Prostate gland (tissue), 2 donors: ENCODE data around the gene WSB1. TPM values are rescaled to one million over a fixed set of nuclear protein-coding genes. Genes with fewer than 3 reads are reported as not detected.

Experiments used
- DNase-seq: peaks from one replicate; pipeline ENCODE4 v3.0.0-alpha.2; 2019; ENCODE audit warnings: low spot score
- H3K27ac ChIP-seq, 2 donors: fragments of 200-600 bp; sonication (generic); 2 replicates each; pipeline ENCODE4 v1.5.1; 2017 to 2019
- H3K27me3 ChIP-seq: fragments of 200-600 bp; sonication (generic); replicated peaks from 2 replicates; pipeline ENCODE4 v1.5.1; 2019; ENCODE audit not compliant: insufficient read depth
- H3K36me3 ChIP-seq, 2 donors: fragments of 200-600 bp; sonication (generic); 1 replicate in 1 of 2; 2 replicates in 1 of 2; pipeline versions ENCODE4 v1.5.1 to v1.8.1; 2017 to 2019
- H3K4me1 ChIP-seq: fragments of 200-600 bp; sonication (generic); replicated peaks from 2 replicates; pipeline ENCODE4 v1.5.1; 2019
- H3K4me3 ChIP-seq, 2 donors: fragments of 200-600 bp; sonication (generic); 2 replicates each; pipeline ENCODE4 v1.5.1; 2017 to 2019
- H3K9me3 ChIP-seq: fragments of 200-600 bp; sonication (generic); 2 replicates; pipeline ENCODE4 v1.5.1; 2017
- POLR2A ChIP-seq: fragments of 450-650 bp; IDR thresholded peaks from one replicate; pipeline ENCODE4 v1.6.1; 2016; ENCODE audit warnings: antibody characterized with exemption, mild to moderate bottlenecking
- POLR2AphosphoS5 ChIP-seq: sonication (generic); formaldehyde crosslinking; IDR thresholded peaks from one replicate; pipeline ENCODE4 v1.6.1; 2017; ENCODE audit warnings: antibody characterized with exemption
- WGBS: methylation state at CpG from one replicate; pipeline ENCODE4 v1.1.5; 2018; 5-methylcytosine and 5-hydroxymethylcytosine counted together
- intact Hi-C: fragments of 100-400 bp; cut with DNase I; formaldehyde crosslinking; loops from one replicate; pipeline ENCODE4 v1.14.2; 2022
- total RNA-seq, 2 donors: library from RNA; depleted of rRNA; stranded (reverse); fragments of >200 nt; gene quantifications; one replicate each; pipeline ENCODE4 v1.1.0, GENCODE V29; 2016
- TF ChIP-seq, protein P1 (sequence below), 4 experiments: fragments of 200-600 bp in 2 of 4; fragments of 450-650 bp in 2 of 4; sonication (generic) in 2 of 4; IDR thresholded peaks; 1 replicate in 3 of 4; 2 replicates in 1 of 4; pipeline ENCODE4 v1.5.1; 2016 to 2019; ENCODE audit warnings: antibody characterized with exemption in 4 of 4, mild to moderate bottlenecking in 2 of 4, moderate library complexity in 2 of 4

WSB1 gene
- total RNA-seq, 2 donors from 2014 or later = 45.7 to 116 TPM

DNA sequence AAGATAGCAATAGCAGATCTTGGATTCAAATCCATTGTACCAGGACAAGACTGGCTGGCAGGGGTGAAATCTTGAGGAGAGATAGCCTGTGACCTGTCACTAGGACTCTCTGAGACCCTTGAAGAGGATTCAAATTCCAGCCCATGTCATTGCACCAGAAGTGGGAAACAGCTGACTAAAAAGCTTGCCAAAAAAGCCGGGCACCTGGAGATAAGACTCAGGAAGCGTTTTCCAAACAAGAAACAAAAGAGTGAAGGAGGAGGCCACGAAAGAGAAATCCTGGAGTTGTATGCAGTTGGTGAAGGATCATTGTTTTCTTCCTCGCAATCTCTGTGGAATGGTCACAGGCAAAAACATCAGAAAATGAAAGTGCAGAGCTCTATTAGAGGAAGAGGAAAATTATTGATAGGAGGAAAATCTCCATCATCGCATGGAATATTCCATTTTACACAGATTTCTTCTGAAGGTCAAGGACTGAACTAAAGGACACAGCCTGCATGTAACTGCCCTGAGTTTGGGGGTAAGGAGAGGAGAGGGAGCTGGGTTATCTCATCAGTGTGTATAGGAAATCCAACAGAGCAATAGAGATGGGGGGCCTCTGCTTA is 9.0 kb upstream of the WSB1 start:
- Histone ChIP-seq H3K4me1 (no peaks in the 10 kb centered on the region), H3K27ac (no peak overlapping the region), H3K36me3 (no peaks in the 10 kb centered on the region), H3K27me3 (no peaks in the 10 kb centered on the region), H3K9me3 (no peaks in the 10 kb centered on the region), H3K4me3 (no peak overlapping the region)
- TF ChIP-seq POLR2A (no peak), POLR2AphosphoS5 (no peak)
- TF ChIP-seq, protein P1, sequence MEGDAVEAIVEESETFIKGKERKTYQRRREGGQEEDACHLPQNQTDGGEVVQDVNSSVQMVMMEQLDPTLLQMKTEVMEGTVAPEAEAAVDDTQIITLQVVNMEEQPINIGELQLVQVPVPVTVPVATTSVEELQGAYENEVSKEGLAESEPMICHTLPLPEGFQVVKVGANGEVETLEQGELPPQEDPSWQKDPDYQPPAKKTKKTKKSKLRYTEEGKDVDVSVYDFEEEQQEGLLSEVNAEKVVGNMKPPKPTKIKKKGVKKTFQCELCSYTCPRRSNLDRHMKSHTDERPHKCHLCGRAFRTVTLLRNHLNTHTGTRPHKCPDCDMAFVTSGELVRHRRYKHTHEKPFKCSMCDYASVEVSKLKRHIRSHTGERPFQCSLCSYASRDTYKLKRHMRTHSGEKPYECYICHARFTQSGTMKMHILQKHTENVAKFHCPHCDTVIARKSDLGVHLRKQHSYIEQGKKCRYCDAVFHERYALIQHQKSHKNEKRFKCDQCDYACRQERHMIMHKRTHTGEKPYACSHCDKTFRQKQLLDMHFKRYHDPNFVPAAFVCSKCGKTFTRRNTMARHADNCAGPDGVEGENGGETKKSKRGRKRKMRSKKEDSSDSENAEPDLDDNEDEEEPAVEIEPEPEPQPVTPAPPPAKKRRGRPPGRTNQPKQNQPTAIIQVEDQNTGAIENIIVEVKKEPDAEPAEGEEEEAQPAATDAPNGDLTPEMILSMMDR (IDR thresholded peaks at IDR 0.05) = no peak
- DNase-seq = no peak
- 48% methylated on average over 5 of the region's 5 CpGs for WGBS
- intact Hi-C loops = no loop called here

DNA sequence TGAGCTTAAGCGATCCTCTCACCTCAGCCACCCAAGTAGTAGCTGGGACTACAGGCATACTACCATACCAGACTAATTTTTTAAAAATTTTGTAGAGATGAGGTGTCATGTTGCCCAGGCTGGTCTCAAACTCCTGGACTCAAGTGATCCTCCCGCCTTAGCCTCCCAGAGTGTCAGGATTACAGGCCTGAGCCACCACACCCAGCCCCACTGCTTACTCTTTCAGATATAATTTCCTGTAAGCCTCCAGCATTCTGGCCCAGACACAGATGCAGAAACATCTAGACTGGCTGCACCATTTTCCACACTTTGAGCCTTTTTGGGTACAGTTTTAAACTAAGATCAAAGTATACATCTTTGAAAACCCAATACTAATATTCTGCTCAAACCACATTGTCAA is 8.4 kb upstream of the WSB1 start:
- Histone ChIP-seq H3K4me3 (no peak overlapping the region), H3K27ac (no peak overlapping the region), H3K4me1 (no peaks in the 10 kb centered on the region), H3K36me3 (no peaks in the 10 kb centered on the region), H3K9me3 (no peaks in the 10 kb centered on the region), H3K27me3 (no peaks in the 10 kb centered on the region)
- TF ChIP-seq, protein P1 (IDR thresholded peaks at IDR 0.05) = no peak
- no peak for TF ChIP-seq POLR2A
- 97% methylated on average over 2 of the region's 2 CpGs for WGBS
- DNase-seq = no peak
- intact Hi-C loops = no loop called here

DNA sequence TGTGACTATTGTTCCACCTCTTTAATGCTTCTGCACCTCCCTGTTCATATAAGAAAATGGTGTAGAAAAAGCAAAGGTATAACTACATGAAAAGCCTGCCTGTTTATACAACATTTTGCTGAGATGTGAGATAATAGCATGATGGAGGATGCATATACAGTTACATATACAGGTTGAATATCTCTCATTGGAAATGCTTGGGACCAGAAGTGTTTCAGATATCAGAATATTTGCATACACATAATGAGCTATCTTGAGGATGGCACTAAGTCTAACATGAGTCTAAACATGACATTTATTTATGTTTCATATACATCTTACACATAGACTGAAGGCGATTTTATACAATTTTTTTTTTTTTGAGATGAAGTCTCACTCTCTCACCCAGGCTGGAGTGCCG is 5.7 kb upstream of the WSB1 start:
- intact Hi-C loops = no loop called here
- no peak overlapping the region for H3K27ac ChIP-seq
- no peak overlapping the region for H3K4me3 ChIP-seq
- TF ChIP-seq POLR2AphosphoS5 (no peak), POLR2A (no peak)
- TF ChIP-seq, protein P1 (IDR thresholded peaks at IDR 0.05) = no peak
- no peaks in the 10 kb centered on the region for H3K27me3 ChIP-seq
- H3K36me3 ChIP-seq = no peaks in the 10 kb centered on the region
- WGBS = 90% methylated on average over 2 of the region's 2 CpGs
- no peak for DNase-seq
- no peaks in the 10 kb centered on the region for H3K9me3 ChIP-seq
- H3K4me1 ChIP-seq = no peaks in the 10 kb centered on the region

DNA sequence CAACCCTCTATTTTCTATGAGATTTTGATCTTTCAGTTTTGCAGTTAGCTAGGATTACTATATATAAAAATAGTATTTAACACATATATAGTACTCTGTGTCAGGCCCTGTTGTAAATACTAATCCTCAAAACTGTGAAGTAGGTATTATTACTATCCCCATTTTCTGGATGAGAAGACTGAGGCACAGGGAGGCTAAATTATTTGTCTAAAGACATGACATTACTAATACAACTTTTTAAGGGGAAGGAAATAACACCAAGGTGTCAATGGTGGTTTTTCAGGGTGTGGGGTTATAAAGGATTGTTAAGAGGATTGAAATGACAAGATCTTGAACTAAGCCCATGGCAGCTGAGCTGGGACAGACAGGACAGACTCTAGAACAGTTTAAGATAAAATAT is 4.1 kb upstream of the WSB1 start:
- TF ChIP-seq POLR2A (no peak), POLR2AphosphoS5 (no peak)
- TF ChIP-seq, protein P1 (IDR thresholded peaks at IDR 0.05) = no peak
- H3K4me3 ChIP-seq = no peak overlapping the region
- H3K4me1 ChIP-seq = no peaks in the 10 kb centered on the region
- intact Hi-C loops = loop anchor here (5.0 kb wide), 1 partner anchor 43 kb away; no protein-coding TSS in a partner anchor
- no peak for DNase-seq
- no peaks in the 10 kb centered on the region for H3K27me3 ChIP-seq
- H3K9me3 ChIP-seq = no peaks in the 10 kb centered on the region
- no peaks in the 10 kb centered on the region for H3K36me3 ChIP-seq
- no peak overlapping the region for H3K27ac ChIP-seq

DNA sequence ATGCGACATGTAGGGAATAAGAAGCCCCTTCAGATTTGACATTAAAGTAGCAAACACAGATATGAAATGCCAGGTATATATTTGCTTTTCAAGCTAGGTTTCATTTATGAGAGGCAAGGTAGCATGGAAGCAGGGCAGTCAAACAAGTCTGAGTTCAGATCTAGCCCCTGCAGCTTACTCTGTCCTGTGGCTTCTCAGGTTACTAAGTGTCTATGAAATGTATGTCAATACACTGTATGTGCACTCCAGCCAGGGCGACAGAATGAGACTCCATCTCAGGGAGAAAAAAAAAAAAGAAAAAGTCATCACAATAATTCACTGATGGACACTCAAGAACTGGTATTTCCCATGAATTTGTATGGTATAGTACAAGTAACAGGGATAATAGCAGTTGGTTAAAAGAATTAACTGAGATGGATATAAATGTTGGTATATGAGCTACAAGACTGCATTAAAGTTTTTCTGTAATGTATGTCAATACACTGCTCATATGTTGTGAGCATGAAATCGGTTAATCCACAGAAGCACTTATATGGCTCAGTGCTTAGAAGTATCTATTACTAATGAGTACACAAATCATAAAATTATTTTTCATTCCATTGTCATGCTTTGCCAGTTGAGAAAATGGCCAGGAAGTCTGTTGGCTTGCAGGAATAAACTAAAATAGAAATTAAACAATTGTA is 2.9 kb upstream of the WSB1 start:
- peak; percentile 34 for DNase-seq
- WGBS = 63% methylated on average over 3 of the region's 3 CpGs
- no peaks in the 10 kb centered on the region for H3K36me3 ChIP-seq
- no peak overlapping the region for H3K4me3 ChIP-seq
- intact Hi-C loops = loop anchor here (5.0 kb wide), 1 partner anchor 44 kb away; no protein-coding TSS in a partner anchor
- no peaks in the 10 kb centered on the region for H3K4me1 ChIP-seq
- no peak overlapping the region for H3K27ac ChIP-seq
- no peak for TF ChIP-seq POLR2AphosphoS5
- TF ChIP-seq, protein P1 (IDR thresholded peaks at IDR 0.05) = no peak
- no peak for TF ChIP-seq POLR2A
- no peaks in the 10 kb centered on the region for H3K27me3 ChIP-seq
- no peaks in the 10 kb centered on the region for H3K9me3 ChIP-seq
